HG03457 (cell line): ENCODE measurements around the gene ZMYND19.
"Not testable (repeated sequence)": the region's sequence is repeated elsewhere in the genome, so short reads cannot be mapped to it uniquely, and the experiment has no call there.

Experiments
- ATAC-seq: cut with Tn5 transposase; IDR thresholded peaks from one replicate; pipeline ENCODE4 v1.9.1; 2021; ENCODE audit warnings: moderate number of reproducible peaks; ENCODE audit not compliant: unreplicated experiment

The ZMYND19 gene

DNA sequence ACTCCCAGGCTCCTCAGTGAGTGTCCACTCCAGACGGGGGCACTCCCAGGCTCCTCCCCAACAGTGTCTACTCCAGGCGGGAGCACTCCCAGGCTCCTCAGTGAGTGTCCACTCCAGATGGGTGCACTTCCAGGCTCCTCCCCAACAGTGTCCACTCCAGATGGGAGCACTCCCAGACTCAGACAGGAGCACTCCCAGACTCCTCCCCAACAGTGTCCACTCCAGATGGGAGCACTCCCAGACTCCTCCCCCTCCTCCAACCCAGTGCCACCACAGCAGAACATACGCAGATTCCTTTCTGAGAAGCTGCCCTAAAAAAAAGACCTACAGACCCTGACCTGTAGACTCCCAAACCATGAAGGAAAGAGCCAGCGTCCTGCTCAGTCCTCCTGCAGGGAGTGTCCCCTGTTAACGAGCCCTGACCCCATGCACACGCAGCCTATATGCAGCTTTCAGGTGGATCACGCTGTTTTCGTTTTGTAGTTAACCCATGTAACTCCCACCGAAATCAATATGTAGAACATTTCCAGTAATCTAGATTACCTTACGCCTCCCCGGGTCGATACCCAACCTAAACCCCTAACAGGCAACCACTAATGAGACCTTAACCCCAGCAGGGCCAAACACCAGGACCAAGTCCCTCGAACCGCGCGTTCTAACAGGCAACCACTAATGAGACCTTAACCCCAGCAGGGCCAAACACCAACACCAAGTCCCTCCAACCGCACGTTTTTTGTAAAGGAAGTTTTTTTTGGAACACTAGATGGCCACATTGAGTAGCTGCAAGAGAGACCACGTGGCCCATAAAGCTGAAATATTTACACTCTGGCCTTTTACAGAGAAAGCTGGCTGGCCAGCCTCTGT lies 55.8 kb downstream of the ZMYND19 start:
- no peak for ATAC-seq

DNA sequence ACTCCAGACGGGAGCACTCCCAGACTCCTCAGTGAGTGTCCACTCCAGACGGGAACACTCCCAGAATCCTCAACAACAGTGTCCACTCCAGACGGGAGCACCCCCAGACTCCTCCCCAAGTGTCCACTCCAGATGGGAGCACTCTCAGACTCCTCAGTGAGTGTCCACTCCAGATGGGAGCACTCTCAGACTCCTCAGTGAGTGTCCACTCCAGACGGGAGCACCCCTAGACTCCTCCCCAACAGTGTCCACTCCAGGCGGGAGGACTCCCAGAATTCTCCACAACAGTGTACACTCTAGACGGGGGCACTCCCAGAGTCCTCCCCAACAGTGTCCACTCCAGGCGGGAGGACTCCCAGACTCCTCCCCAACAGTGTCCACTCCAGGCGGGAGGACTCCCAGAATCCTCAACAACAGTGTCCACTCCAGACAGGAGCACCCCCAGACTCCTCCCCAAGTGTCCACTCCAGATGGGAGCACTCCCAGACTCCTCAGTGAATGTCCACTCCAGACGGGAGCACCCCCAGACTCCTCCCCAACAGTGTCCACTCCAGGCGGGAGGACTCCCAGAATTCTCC lies 57.3 kb downstream of the ZMYND19 start:
- ATAC-seq: not testable (repeated sequence)
